ENCODE measurements around the gene ERCC1. TPM values are rescaled to one million over a fixed set of nuclear protein-coding genes. Genes with fewer than 3 reads are reported as not detected.
"Not testable (repeated sequence)": the region's sequence is repeated elsewhere in the genome, so short reads cannot be mapped to it uniquely, and the experiment has no call there.

The ERCC1 gene
- total RNA-seq, 1 experiment from 2014 or later, result 159 TPM

GRCh38 chr19:45455707-45456499 lies 32.2 kb upstream of the ERCC1 start:
- peak; percentile 99 for DNase-seq (ENCODE audit: low spot score)

- DNase-seq (ENCODE audit: low spot score), result no peak
Observed at GRCh38 chr19:45451850-45452387, 28.2 kb upstream of the ERCC1 start.

- DNase-seq (ENCODE audit: low spot score), result peak; percentile 80
Observed at GRCh38 chr19:45451131-45451849, 27.6 kb upstream of the ERCC1 start.

GRCh38 chr19:45450012-45450333 lies 26.3 kb upstream of the ERCC1 start:
- no peak for DNase-seq (ENCODE audit: low spot score)

GRCh38 chr19:45448887-45449299 lies 25.2 kb upstream of the ERCC1 start:
- DNase-seq (ENCODE audit: low spot score), result peak; percentile 96

- DNase-seq (ENCODE audit: low spot score), result no peak
Observed at GRCh38 chr19:45448425-45448756, 24.7 kb upstream of the ERCC1 start.

- DNase-seq (ENCODE audit: low spot score), result no peak
Observed at GRCh38 chr19:45446944-45447343, 23.2 kb upstream of the ERCC1 start.

GRCh38 chr19:45446295-45446694 lies 22.6 kb upstream of the ERCC1 start:
- DNase-seq (ENCODE audit: low spot score), result peak; percentile 74

- no peak for DNase-seq (ENCODE audit: low spot score)
Observed at GRCh38 chr19:45445139-45445538, 21.4 kb upstream of the ERCC1 start.

GRCh38 chr19:45444318-45445041 lies 20.8 kb upstream of the ERCC1 start:
- peak; percentile 99 for DNase-seq (ENCODE audit: low spot score)

- DNase-seq (ENCODE audit: low spot score), result peak; percentile 100
Observed at GRCh38 chr19:45443462-45444317, 20.0 kb upstream of the ERCC1 start.

- DNase-seq (ENCODE audit: low spot score), result peak; percentile 67
Observed at GRCh38 chr19:45442778-45443461, 19.2 kb upstream of the ERCC1 start.

- DNase-seq (ENCODE audit: low spot score), result no peak
Observed at GRCh38 chr19:45442408-45442777, 18.7 kb upstream of the ERCC1 start.

- DNase-seq (ENCODE audit: low spot score), result peak; percentile 61
Observed at GRCh38 chr19:45440873-45441654, 17.3 kb upstream of the ERCC1 start.

- no peak for DNase-seq (ENCODE audit: low spot score)
Observed at GRCh38 chr19:45440259-45440638, 16.5 kb upstream of the ERCC1 start.

GRCh38 chr19:45439569-45440258 lies 16.0 kb upstream of the ERCC1 start:
- peak; percentile 96 for DNase-seq (ENCODE audit: low spot score)

- no peak for DNase-seq (ENCODE audit: low spot score)
Observed at GRCh38 chr19:45439190-45439568, 15.5 kb upstream of the ERCC1 start.

- DNase-seq (ENCODE audit: low spot score), result no peak
Observed at GRCh38 chr19:45437328-45437727, 13.6 kb upstream of the ERCC1 start.

GRCh38 chr19:45432543-45432942 lies 8.8 kb upstream of the ERCC1 start:
- not testable (repeated sequence) for DNase-seq (ENCODE audit: low spot score)

Data from HT-29 (cell line).